Upper lobe of left lung (tissue), 6 donors: Measurements from ENCODE around the gene PRSS3. TPM values are rescaled to one million over a fixed set of nuclear protein-coding genes. Genes with fewer than 3 reads are reported as not detected.
"Not testable (repeated sequence)": the region's sequence is repeated elsewhere in the genome, so short reads cannot be mapped to it uniquely, and the experiment has no call there.

Source experiments
- ATAC-seq, 2 donors: fragments of 200-7000 bp; cut with Tn5 transposase; one replicate each; pipeline ENCODE4 v1.9.1; 2022; ENCODE audit warnings: mild to moderate bottlenecking in 2 of 2, moderate library complexity in 2 of 2; ENCODE audit not compliant: low FRiP score in 2 of 2
- DNase-seq, 2 donors: peaks; one replicate each; pipeline ENCODE4 v3.0.0-alpha.2; 2019 to 2020
- H3K27ac ChIP-seq, 4 donors: fragments of 200-600 bp; sonication (generic); one replicate each; pipeline ENCODE4 v1.5.1; 2016 to 2019
- H3K27me3 ChIP-seq, 4 donors: fragments of 200-600 bp; sonication (generic); one replicate each; pipeline ENCODE4 v1.5.1; 2017 to 2019
- H3K36me3 ChIP-seq, 4 donors: fragments of 200-600 bp; sonication (generic); one replicate each; pipeline ENCODE4 v1.5.1; 2016 to 2019
- H3K4me1 ChIP-seq, 4 donors: fragments of 200-600 bp; sonication (generic); one replicate each; pipeline ENCODE4 v1.5.1; 2018 to 2019
- H3K4me3 ChIP-seq, 4 donors: fragments of 200-600 bp; sonication (generic); one replicate each; pipeline ENCODE4 v1.5.1; 2017 to 2019; ENCODE audit warnings: mild to moderate bottlenecking in 2 of 4, moderate library complexity in 1 of 4
- H3K9me3 ChIP-seq, 4 donors: fragments of 200-600 bp; sonication (generic); one replicate each; pipeline ENCODE4 v1.5.1; 2018 to 2019
- EP300 ChIP-seq, 4 donors: sonication (generic); formaldehyde crosslinking; IDR thresholded peaks; one replicate each; pipeline ENCODE4 v1.5.1; 2017; ENCODE audit warnings: antibody characterized with exemption in 4 of 4, control low read depth in 2 of 4
- POLR2A ChIP-seq, 4 donors: fragments of 450-650 bp; IDR thresholded peaks; one replicate each; pipeline ENCODE4 v1.5.1; 2016 to 2017; ENCODE audit warnings: antibody characterized with exemption in 4 of 4, mild to moderate bottlenecking in 2 of 4
- POLR2AphosphoS5 ChIP-seq, 2 donors: sonication (generic); formaldehyde crosslinking; IDR thresholded peaks; one replicate each; pipeline ENCODE4 v1.5.1; 2017; ENCODE audit warnings: antibody characterized with exemption in 2 of 2
- WGBS, 2 donors: methylation state at CpG; one replicate each; pipeline ENCODE4 v1.1.5; 2017 to 2018; 5-methylcytosine and 5-hydroxymethylcytosine counted together
- small RNA-seq, 4 donors: library from RNA; depleted of rRNA; stranded (forward); fragments of <200 nt; gene quantifications; one replicate each; pipeline ENCODE3, GENCODE V24; 2016
- total RNA-seq, 6 donors: library from RNA; depleted of rRNA in 4 of 6; stranded (reverse); fragments of >200 nt in 4 of 6; gene quantifications; one replicate each; pipeline versions ENCODE4 v1.1.0 to v1.2.1, GENCODE V29; 2016 to 2021
- TF ChIP-seq, protein P1 (sequence below), 6 experiments: fragments of 450-650 bp in 4 of 6; fragments of 200-600 bp in 2 of 6; sonication (generic) in 2 of 6; IDR thresholded peaks; one replicate each; pipeline ENCODE4 v1.5.1; 2016 to 2019; ENCODE audit warnings: antibody characterized with exemption in 6 of 6
- donor health status: DM: no; HTN: no; CAD: no; lungs with moderate emphysema.
- donor health status: DM: no; HTN: yes; CAD: no; lungs with severe emphysema.

The PRSS3 gene
- total RNA-seq, 6 donors from 2014 or later, result 0.69 to 2.1 TPM; not detected in 4

DNA sequence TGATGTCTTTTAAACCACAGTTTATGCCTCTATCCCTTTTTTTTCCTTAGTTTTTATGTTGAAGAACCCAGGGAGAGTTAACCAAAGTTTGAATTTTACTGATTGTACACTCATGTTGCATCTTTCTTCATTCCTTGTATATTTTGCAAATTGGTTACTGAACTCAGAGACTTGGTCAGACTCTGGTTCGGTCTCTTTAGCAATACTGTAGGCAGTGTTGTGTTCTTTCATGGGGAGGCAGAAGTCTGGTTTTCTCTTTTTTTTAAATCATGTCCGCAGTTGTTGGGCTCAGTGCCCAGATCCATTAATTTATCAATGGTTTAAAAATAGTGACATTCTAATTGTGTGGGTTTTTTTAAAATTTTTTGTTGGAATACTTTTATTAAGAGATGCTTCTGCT, 45.0 kb downstream of the PRSS3 start:
- no peak for ATAC-seq
- DNase-seq, result no peak
- Histone ChIP-seq H3K4me3 (no peak overlapping the region), H3K36me3 (no peaks in the 10 kb centered on the region), H3K27me3 (no peaks in the 10 kb centered on the region), H3K27ac (no peak overlapping the region), H3K9me3 (no peaks in the 10 kb centered on the region), H3K4me1 (peaks cover 50 to 62% (median 53%) of the 10 kb centered on the region in 4 donors)
- TF ChIP-seq EP300 (IDR thresholded peaks at IDR 0.05), result no peak
- TF ChIP-seq, protein P1, sequence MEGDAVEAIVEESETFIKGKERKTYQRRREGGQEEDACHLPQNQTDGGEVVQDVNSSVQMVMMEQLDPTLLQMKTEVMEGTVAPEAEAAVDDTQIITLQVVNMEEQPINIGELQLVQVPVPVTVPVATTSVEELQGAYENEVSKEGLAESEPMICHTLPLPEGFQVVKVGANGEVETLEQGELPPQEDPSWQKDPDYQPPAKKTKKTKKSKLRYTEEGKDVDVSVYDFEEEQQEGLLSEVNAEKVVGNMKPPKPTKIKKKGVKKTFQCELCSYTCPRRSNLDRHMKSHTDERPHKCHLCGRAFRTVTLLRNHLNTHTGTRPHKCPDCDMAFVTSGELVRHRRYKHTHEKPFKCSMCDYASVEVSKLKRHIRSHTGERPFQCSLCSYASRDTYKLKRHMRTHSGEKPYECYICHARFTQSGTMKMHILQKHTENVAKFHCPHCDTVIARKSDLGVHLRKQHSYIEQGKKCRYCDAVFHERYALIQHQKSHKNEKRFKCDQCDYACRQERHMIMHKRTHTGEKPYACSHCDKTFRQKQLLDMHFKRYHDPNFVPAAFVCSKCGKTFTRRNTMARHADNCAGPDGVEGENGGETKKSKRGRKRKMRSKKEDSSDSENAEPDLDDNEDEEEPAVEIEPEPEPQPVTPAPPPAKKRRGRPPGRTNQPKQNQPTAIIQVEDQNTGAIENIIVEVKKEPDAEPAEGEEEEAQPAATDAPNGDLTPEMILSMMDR (IDR thresholded peaks at IDR 0.05), result no peak
- no peak for TF ChIP-seq POLR2A (IDR thresholded peaks at IDR 0.05)
- TF ChIP-seq POLR2AphosphoS5 (IDR thresholded peaks at IDR 0.05), result no peak
- 35 to 60% methylated on average over 2 of the region's 2 CpGs for WGBS, 2 donors

DNA sequence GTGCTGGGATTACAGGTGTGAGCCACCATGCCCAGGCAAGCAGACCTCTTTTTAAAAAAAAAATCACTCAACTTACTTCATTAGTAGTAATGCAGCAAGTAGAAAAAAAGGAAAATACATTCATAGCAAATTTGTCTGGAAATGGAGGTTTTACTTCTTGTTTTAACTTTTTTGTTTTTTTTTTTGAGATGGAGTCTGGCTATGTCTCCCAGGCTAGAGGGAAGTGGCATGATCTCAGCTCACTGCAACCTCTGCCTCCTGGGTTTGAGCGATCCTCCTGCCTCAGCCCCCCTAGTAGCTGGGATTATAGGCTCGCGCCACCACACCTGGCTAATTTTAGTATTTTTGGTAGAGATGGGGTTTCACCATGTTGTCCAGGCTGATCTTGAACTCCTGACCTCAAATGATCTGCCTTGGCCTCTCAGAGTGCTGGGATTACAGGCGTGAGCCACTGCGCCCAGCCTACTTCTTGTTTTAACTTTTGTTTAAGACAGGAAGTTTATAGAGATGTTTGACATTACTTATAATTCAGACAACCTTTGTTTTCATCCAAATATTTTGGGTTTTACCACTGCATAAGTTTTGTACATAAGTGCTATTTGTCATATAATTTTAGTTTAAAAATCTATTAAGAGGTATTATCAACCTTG, 48.1 kb downstream of the PRSS3 start:
- 56 to 78% methylated on average over 5 of the region's 5 CpGs for WGBS, 2 donors

DNA sequence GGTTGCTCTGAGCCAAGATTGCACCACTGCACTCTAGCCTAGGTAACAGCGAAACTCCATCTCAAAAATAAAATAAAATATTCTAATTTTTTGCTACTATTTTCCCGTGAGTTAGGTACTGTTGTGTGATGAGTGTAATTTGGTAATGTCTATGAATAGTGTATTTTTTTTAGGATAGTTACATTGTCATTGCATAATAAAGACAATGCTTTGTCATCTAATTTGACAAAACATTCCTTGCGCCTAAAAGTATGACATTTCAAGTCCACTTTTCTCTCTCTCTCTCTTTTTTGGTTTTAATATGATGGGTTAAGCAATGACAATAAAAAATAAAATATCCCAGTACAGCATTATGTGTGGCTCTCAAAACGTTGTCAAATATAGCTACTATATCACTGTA, 50.9 kb downstream of the PRSS3 start:
- Histone ChIP-seq H3K4me3 (no peak overlapping the region), H3K27me3 (no peaks in the 10 kb centered on the region), H3K27ac (peak overlapping the region in 1 of 4 donors; percentile 20), H3K4me1 (peaks cover 42 to 62% (median 45%) of the 10 kb centered on the region in 4 donors), H3K9me3 (no peaks in the 10 kb centered on the region), H3K36me3 (no peaks in the 10 kb centered on the region)
- ATAC-seq (no peak), DNase-seq (no peak)
- TF ChIP-seq POLR2AphosphoS5 (IDR thresholded peaks at IDR 0.05) (no peak), EP300 (IDR thresholded peaks at IDR 0.05) (no peak), POLR2A (IDR thresholded peaks at IDR 0.05) (no peak)
- TF ChIP-seq, protein P1 (IDR thresholded peaks at IDR 0.05), result no peak
- 72 to 80% methylated on average over 4 of the region's 4 CpGs for WGBS, 2 donors

More for the DNA sequence above, 48.1 kb downstream of the PRSS3 start:
- Histone ChIP-seq H3K36me3 (no peaks in the 10 kb centered on the region), H3K27me3 (no peaks in the 10 kb centered on the region), H3K9me3 (no peaks in the 10 kb centered on the region), H3K4me1 (peaks cover 36 to 70% (median 48%) of the 10 kb centered on the region in 4 donors), H3K27ac (peak overlapping the region; percentile 9 to 65 (median 41)), H3K4me3 (no peak overlapping the region)
- TF ChIP-seq, protein P1 (IDR thresholded peaks at IDR 0.05), result no peak
- no peak for TF ChIP-seq POLR2AphosphoS5 (IDR thresholded peaks at IDR 0.05)
- DNase-seq (no peak), ATAC-seq (peak in 1 of 2 donors; percentile 56)

DNA sequence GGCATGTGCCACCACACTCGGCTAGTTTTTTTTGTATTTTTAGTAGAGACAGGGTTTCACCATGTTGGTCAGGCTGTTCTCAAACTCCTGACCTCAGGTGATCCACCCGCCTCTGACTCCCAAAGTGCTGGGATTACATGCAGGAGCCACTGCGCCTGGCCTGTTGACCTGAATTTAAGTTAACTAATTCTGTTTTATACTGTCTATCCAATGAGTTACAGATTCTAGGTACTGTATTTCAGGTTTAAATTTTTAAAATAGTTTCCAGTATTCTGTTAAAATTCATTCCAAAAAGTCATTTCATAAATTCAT, 52.5 kb downstream of the PRSS3 start:
- not testable (repeated sequence) for H3K36me3 ChIP-seq, DNase-seq, H3K4me3 ChIP-seq, ATAC-seq, H3K9me3 ChIP-seq, H3K27me3 ChIP-seq
- peaks cover 46 to 70% (median 52%) of the 10 kb centered on the region in 4 donors for H3K4me1 ChIP-seq
- WGBS, 2 donors, result 93 to 96% methylated on average over 3 of the region's 3 CpGs
- H3K27ac ChIP-seq, result peak overlapping the region in 1 of 4 donors; percentile 2

Small RNA genes lying within 50 kb of the gene (small RNA-seq; reads per million reads assigned to genes)
- 0 reads per million in 4 donors for gene RF00019

Other genes starting within 250 kb of the PRSS3 start
- 10 to 100 TPM; 24.6 to 33.6 (median 28.8) TPM for gene UBE2R2, start 21.6 kb downstream of the PRSS3 start, total RNA-seq